PC-3 (cell line): ENCODE data around the gene BRF1. TPM values are rescaled to one million over a fixed set of nuclear protein-coding genes. Genes with fewer than 3 reads are reported as not detected.

Experiments
- ATAC-seq: fragments of 200-7000 bp; cut with Tn5 transposase; 2 replicates; pipeline ENCODE4 v1.9.1; 2020; ENCODE audit warnings: mild to moderate bottlenecking, moderate library complexity
- BruUV-seq: library from RNA; stranded (reverse); fragments of 400-500 nt; replicated peaks from 2 replicates; lab custom pipeline; 2021; lab: Mats Ljungman, UMichigan
- CTCF ChIA-PET: fragments of 300-600 bp; sonication (Branson Sonifier 250); formaldehyde crosslinking; loops from one replicate; lab custom pipeline; 2022; ENCODE audit warnings: antibody characterized with exemption; lab: Charles Lee
- POLR2A ChIA-PET: fragments of 300-600 bp; sonication (Branson Sonifier 250); formaldehyde crosslinking; loops from one replicate; lab custom pipeline; 2022; ENCODE audit warnings: antibody characterized with exemption; ENCODE audit not compliant: unreplicated experiment; lab: Charles Lee
- DNase-seq: peaks from one replicate; pipeline ENCODE4 v3.0.0-alpha.2; 2015
- H2AFZ ChIP-seq: fragments of 300-600 bp; sonication (generic); 2 replicates; pipeline ENCODE4 v1.6.0; 2016; ENCODE audit warnings: antibody characterized with exemption, low read length
- H3F3A ChIP-seq: fragments of 300-600 bp; sonication (generic); one replicate; pipeline ENCODE4 v1.6.0; 2017; ENCODE audit warnings: antibody characterized with exemption, low read length, control low read depth, mild to moderate bottlenecking; ENCODE audit not compliant: unreplicated experiment
- H3K27ac ChIP-seq: fragments of 300-600 bp; sonication (generic); 2 replicates; pipeline ENCODE4 v1.5.1; 2016; ENCODE audit warnings: mild to moderate bottlenecking, low read length
- H3K27me3 ChIP-seq: fragments of 300-600 bp; sonication (generic); 2 replicates; pipeline ENCODE4 v1.6.1; 2016; ENCODE audit warnings: low read length, mixed read lengths
- H3K36me3 ChIP-seq: fragments of 300-600 bp; sonication (generic); 2 replicates; pipeline ENCODE4 v1.6.1; 2016; ENCODE audit warnings: low read depth, mixed run types, low read length, mixed read lengths
- H3K4me1 ChIP-seq: fragments of 300-600 bp; sonication (generic); 2 replicates; pipeline ENCODE4 v1.5.1; 2016; ENCODE audit warnings: low read length; ENCODE audit not compliant: insufficient read depth
- H3K4me2 ChIP-seq: fragments of 300-600 bp; sonication (generic); 2 replicates; pipeline ENCODE4 v1.6.0; 2016; ENCODE audit warnings: low read length
- H3K4me3 ChIP-seq: fragments of 300-600 bp; sonication (generic); 2 replicates; pipeline ENCODE4 v1.5.1; 2016; ENCODE audit warnings: mild to moderate bottlenecking, low read length, mixed read lengths
- H3K79me2 ChIP-seq: fragments of 300-600 bp; sonication (generic); 2 replicates; pipeline ENCODE4 v1.6.1; 2017; ENCODE audit warnings: low read length, mixed read lengths
- H3K9ac ChIP-seq: fragments of 300-600 bp; sonication (generic); 2 replicates; pipeline ENCODE4 v1.6.0; 2016; ENCODE audit warnings: mild to moderate bottlenecking, low read length
- H3K9me2 ChIP-seq: fragments of 300-600 bp; sonication (generic); replicated peaks from 2 replicates; pipeline ENCODE4 v1.6.1; 2016; ENCODE audit warnings: mixed run types, low read length, mixed read lengths
- H3K9me3 ChIP-seq: fragments of 300-600 bp; sonication (generic); 2 replicates; pipeline ENCODE4 v1.6.1; 2016; ENCODE audit warnings: low read length, mixed read lengths
- H4K20me1 ChIP-seq: fragments of 300-600 bp; sonication (generic); 2 replicates; pipeline ENCODE4 v1.6.1; 2016; ENCODE audit warnings: low read length, mixed read lengths
- CTCF ChIP-seq: fragments of 300-600 bp; sonication (generic); conservative IDR thresholded peaks from 2 replicates; pipeline ENCODE4 v1.5.1; 2017; ENCODE audit warnings: antibody characterized with exemption, low read depth, mild to moderate bottlenecking, low read length
- EZH2 ChIP-seq: fragments of 300-600 bp; sonication (generic); IDR thresholded peaks from one replicate; pipeline ENCODE4 v1.6.1; 2017; ENCODE audit warnings: antibody characterized with exemption, mild to moderate bottlenecking, low read length; ENCODE audit not compliant: unreplicated experiment
- EZH2phosphoT487 ChIP-seq: fragments of 300-600 bp; sonication (generic); IDR thresholded peaks from 2 replicates; pipeline ENCODE4 v1.6.1; 2018; ENCODE audit warnings: mild to moderate bottlenecking, antibody characterized with exemption, low read length, borderline replicate concordance
- intact Hi-C: fragments of 100-400 bp; cut with micrococcal nuclease; formaldehyde crosslinking; loops from 2 replicates; pipeline ENCODE4 v1.9.0; 2023
- total RNA-seq: library from RNA; depleted of rRNA; stranded (reverse); fragments of >200 nt; gene quantifications from 2 replicates; pipeline ENCODE4 v1.2.3, GENCODE V29; 2014

BRF1 gene
- total RNA-seq, 1 experiment from 2014 or later: 55.8 TPM

- H3K4me1 ChIP-seq: peaks cover 4% of the 10 kb centered on the region; the same call in 1 of the 2 replicates
- ChIA-PET POLR2A (no interaction called here), CTCF (no interaction called here)
- TF ChIP-seq EZH2 (no peak), CTCF (no peak), EZH2phosphoT487 (no peak)
- H3K9me3 ChIP-seq: no peaks in the 10 kb centered on the region
- no peak overlapping the region for H3K4me2 ChIP-seq
- H4K20me1 ChIP-seq: no peaks in the 10 kb centered on the region; the same call in 1 of the 2 replicates
- no peak overlapping the region for H3K27ac ChIP-seq
- ATAC-seq (no peak), DNase-seq (no peak)
- H3K9me2 ChIP-seq: no peaks in the 10 kb centered on the region
- no peaks in the 10 kb centered on the region for H3K27me3 ChIP-seq
- H3K79me2 ChIP-seq: peaks cover 33% of the 10 kb centered on the region; the same call in 1 of the 2 replicates
- H3K36me3 ChIP-seq: no peaks in the 10 kb centered on the region
- no TSS peak for BruUV-seq
- H3F3A ChIP-seq: no peaks in the 10 kb centered on the region
- intact Hi-C loops: no loop called here
- no peak overlapping the region for H3K4me3 ChIP-seq
- no peak overlapping the region for H2AFZ ChIP-seq
- H3K9ac ChIP-seq: no peak overlapping the region
Observed at GRCh38 chr14:105333020-105333490, 32.3 kb upstream of the BRF1 start.

- BruUV-seq: no TSS peak
- H3K9me2 ChIP-seq: no peaks in the 10 kb centered on the region
- H3K4me1 ChIP-seq: peaks cover 4% of the 10 kb centered on the region; the same call in 1 of the 2 replicates
- DNase-seq: no peak
- POLR2A ChIA-PET: no interaction called here
- intact Hi-C loops: no loop called here
- H4K20me1 ChIP-seq: no peaks in the 10 kb centered on the region; the same call in 1 of the 2 replicates
- no peak for ATAC-seq
- no peak overlapping the region for H2AFZ ChIP-seq
- no peak for TF ChIP-seq EZH2phosphoT487
- no peak for TF ChIP-seq CTCF
- TF ChIP-seq EZH2: no peak
- no peak overlapping the region for H3K27ac ChIP-seq
- H3K27me3 ChIP-seq: no peaks in the 10 kb centered on the region
- H3F3A ChIP-seq: no peaks in the 10 kb centered on the region
- H3K4me2 ChIP-seq: no peak overlapping the region
- no peaks in the 10 kb centered on the region for H3K9me3 ChIP-seq
- no peak overlapping the region for H3K4me3 ChIP-seq
- CTCF ChIA-PET: no interaction called here
- peaks cover 31% of the 10 kb centered on the region; the same call in 1 of the 2 replicates for H3K79me2 ChIP-seq
- no peaks in the 10 kb centered on the region for H3K36me3 ChIP-seq
- H3K9ac ChIP-seq: no peak overlapping the region
Observed at GRCh38 chr14:105332350-105332874, 31.6 kb upstream of the BRF1 start.

GRCh38 chr14:105331575-105332349, 31.0 kb upstream of the BRF1 start:
- ChIA-PET POLR2A (no interaction called here), CTCF (no interaction called here)
- H3K4me3 ChIP-seq: no peak overlapping the region
- peaks cover 24% of the 10 kb centered on the region; the same call in 1 of the 2 replicates for H3K79me2 ChIP-seq
- no peak for DNase-seq
- ATAC-seq: no peak
- no peaks in the 10 kb centered on the region; the same call in 1 of the 2 replicates for H4K20me1 ChIP-seq
- H3K27ac ChIP-seq: no peak overlapping the region
- H3K4me1 ChIP-seq: peaks cover 4% of the 10 kb centered on the region; the same call in 1 of the 2 replicates
- TF ChIP-seq EZH2 (no peak), CTCF (no peak), EZH2phosphoT487 (no peak)
- H3K4me2 ChIP-seq: no peak overlapping the region
- H2AFZ ChIP-seq: no peak overlapping the region
- no TSS peak for BruUV-seq
- no peaks in the 10 kb centered on the region for H3K36me3 ChIP-seq
- no peaks in the 10 kb centered on the region for H3K9me3 ChIP-seq
- intact Hi-C loops: no loop called here
- H3K9me2 ChIP-seq: no peaks in the 10 kb centered on the region
- H3F3A ChIP-seq: no peaks in the 10 kb centered on the region
- H3K9ac ChIP-seq: no peak overlapping the region
- H3K27me3 ChIP-seq: no peaks in the 10 kb centered on the region
